ENCODE measurements around the gene TLCD3B.
"Not testable (repeated sequence)": the region's sequence is repeated elsewhere in the genome, so short reads cannot be mapped to it uniquely, and the experiment has no call there.

TLCD3B gene

DNA sequence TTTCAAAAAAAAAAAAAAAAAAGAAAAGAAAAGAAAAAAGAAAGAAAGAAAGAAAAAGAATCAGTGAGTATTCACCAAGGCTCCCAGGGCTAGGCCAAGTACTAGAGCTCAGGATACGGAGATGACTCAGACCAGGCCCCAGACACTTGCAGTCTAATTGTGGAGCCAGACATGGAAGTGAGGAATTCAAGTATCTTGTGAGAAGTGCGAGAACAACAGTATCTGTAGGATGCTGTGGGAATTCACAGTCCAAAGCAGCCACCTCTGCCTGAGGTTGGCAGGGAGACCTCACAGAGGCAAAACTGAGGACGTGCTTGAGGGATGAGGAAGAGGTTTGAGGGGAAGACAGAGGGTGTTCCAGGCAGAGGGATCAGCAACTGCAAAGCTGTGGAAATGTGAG, 20.4 kb upstream of the TLCD3B start:
- TF ChIP-seq, protein P1, sequence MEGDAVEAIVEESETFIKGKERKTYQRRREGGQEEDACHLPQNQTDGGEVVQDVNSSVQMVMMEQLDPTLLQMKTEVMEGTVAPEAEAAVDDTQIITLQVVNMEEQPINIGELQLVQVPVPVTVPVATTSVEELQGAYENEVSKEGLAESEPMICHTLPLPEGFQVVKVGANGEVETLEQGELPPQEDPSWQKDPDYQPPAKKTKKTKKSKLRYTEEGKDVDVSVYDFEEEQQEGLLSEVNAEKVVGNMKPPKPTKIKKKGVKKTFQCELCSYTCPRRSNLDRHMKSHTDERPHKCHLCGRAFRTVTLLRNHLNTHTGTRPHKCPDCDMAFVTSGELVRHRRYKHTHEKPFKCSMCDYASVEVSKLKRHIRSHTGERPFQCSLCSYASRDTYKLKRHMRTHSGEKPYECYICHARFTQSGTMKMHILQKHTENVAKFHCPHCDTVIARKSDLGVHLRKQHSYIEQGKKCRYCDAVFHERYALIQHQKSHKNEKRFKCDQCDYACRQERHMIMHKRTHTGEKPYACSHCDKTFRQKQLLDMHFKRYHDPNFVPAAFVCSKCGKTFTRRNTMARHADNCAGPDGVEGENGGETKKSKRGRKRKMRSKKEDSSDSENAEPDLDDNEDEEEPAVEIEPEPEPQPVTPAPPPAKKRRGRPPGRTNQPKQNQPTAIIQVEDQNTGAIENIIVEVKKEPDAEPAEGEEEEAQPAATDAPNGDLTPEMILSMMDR (IDR thresholded peaks at IDR 0.05; ENCODE audit: low read depth, low read length, missing control alignments), result no peak
- H3K4me3 ChIP-seq (ENCODE audit: low read depth, low read length), result no peak overlapping the region
- no peak for DNase-seq (ENCODE audit: low read depth)

DNA sequence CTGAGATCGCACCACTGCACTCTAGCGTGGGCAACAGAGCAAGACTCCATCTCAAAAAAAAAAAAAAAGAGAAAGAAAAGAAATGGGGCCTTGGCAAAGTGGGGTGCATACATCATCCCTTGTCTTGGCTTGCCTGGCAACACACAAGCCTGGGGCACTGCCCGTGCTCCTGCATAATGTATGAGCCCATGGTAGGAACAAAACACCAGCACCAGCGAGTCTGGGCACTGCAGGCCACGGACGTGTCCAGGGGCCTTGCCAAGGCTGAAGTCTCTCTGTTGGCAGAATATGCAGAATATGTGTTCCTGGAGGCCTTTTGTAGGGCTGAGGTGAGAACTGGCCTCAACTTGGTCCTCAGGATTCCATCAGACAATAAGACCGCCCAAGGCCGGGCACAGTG, 18.8 kb upstream of the TLCD3B start:
- TF ChIP-seq, protein P1 (IDR thresholded peaks at IDR 0.05; ENCODE audit: low read depth, low read length, missing control alignments), result no peak
- no peak for DNase-seq (ENCODE audit: low read depth)
- no peak overlapping the region for H3K4me3 ChIP-seq (ENCODE audit: low read depth, low read length)

DNA sequence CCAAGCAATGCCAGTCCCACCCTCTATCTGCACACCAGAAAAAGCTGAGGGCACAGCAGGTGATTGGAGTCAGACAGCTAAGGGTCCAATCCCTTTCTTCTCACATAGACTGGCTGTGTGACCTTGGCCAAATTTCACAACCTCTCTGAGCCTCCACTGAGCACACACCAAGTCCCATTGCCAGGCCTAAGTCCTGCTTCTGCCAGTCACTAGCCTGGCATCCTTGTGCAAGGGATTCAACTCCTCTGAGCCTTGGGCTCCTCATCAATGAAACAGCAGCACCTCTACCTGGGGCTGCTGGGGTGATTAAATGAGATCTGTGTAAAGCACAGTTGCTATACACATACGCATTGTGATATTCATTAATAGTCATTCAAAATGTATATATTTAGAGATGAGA, 15.5 kb upstream of the TLCD3B start:
- no peak overlapping the region for H3K4me3 ChIP-seq (ENCODE audit: low read depth, low read length)
- TF ChIP-seq, protein P1 (IDR thresholded peaks at IDR 0.05; ENCODE audit: low read depth, low read length, missing control alignments), result no peak
- no peak for DNase-seq (ENCODE audit: low read depth)

DNA sequence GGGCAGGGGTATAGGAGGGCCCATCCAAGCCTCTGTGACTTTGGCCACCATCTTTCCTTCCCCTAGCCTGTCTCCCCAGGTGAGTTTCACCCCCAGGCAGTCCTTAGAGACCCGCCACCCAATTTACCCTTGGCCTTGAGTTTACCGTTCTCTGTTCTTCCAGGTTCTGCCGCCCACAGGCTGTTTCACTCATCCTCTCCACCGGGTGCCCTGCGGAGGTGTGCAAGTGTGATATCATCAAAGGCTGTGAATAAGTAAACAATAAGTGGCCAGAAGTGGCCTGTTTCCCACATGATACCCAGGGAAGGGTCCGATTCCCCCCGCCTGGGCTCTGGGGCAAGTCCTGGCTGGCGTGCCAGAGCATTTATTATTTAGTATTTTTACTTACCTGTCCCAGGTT, 15.1 kb upstream of the TLCD3B start:
- no peak overlapping the region for H3K4me3 ChIP-seq (ENCODE audit: low read depth, low read length)
- TF ChIP-seq, protein P1 (IDR thresholded peaks at IDR 0.05; ENCODE audit: low read depth, low read length, missing control alignments), result no peak
- DNase-seq (ENCODE audit: low read depth), result no peak

DNA sequence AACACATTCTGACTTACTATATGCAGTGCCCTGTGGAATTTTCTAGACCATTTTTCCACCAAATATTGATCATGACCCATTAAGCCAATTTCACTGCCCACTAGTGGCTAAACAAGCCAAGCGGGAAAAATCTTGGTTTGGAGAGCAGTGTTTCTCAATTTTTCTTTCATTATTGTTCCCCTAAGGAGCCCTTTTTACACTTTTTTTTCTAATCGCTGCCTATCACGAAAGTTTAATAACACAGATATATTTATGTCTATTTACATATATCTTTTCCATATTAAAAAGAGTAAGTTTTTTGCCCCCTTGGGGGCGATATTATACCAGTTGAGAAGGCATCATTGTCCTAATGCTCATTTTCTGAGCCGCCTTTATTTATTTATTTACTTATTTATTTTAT, 10.8 kb upstream of the TLCD3B start:
- DNase-seq (ENCODE audit: low read depth), result no peak
- H3K4me3 ChIP-seq (ENCODE audit: low read depth, low read length), result no peak overlapping the region
- TF ChIP-seq, protein P1 (IDR thresholded peaks at IDR 0.05; ENCODE audit: low read depth, low read length, missing control alignments), result peak; percentile 40

DNA sequence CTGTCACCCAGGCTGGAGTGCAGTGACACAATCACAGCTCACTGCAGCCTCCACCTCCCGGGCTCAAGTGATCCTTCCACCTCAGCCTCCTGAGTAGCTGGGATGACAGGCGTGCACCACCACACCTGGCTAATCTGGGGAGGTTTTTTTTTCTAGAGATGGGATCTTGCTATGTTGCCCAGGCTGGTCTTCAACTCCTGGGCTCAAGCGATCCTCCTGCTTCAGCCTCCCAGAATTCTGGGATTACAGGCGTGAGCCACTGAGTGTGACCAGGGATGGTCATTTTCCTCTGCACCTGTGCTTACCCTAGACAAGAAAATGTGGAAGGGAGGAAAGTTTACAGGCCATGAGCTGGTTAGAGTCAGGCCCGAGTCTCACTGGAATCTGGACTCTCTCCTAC, 9.6 kb upstream of the TLCD3B start:
- not testable (repeated sequence) for DNase-seq (ENCODE audit: low read depth); H3K4me3 ChIP-seq (ENCODE audit: low read depth, low read length)

DNA sequence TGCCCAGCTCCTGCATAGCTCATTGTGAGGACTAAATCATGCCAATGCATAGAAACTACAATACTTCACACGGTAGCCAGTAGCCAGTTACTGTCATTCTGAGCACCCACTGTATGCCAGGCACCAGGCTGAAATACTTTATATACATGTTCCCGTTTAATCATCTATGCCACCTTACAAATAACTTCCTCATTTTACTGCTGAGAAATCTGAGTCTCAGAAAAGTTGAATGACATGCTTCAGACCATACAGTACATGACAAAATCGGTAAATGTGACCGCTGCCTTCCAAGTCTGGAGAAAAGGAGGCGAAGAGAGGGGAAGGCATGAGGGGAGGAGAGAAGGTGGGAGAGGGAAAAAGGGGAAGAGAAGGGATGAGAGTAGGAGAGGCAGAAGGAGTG, 9.2 kb upstream of the TLCD3B start:
- no peak for DNase-seq (ENCODE audit: low read depth)
- no peak overlapping the region for H3K4me3 ChIP-seq (ENCODE audit: low read depth, low read length)
- TF ChIP-seq, protein P1 (IDR thresholded peaks at IDR 0.05; ENCODE audit: low read depth, low read length, missing control alignments), result no peak

DNA sequence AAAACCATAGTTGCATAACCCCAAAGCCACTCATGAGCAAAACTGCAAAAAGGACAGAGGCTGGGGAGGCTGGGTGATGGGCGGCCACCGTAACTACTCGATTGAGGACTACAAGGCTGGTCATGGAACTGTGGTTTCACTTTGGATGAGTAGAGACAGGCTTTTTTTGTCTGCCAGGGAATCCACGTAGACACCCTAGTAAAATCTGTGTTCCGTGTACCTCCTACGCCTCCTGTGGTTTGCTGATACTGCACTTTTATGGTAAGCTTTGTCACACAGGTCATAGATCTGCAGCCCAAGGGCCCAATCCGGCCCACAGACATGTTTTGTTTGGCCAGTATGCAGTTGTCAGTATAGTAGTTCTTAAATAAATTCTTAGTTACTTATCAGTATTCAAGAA, 2.2 kb upstream of the TLCD3B start:
- H3K4me3 ChIP-seq (ENCODE audit: low read depth, low read length), result no peak overlapping the region
- TF ChIP-seq, protein P1 (IDR thresholded peaks at IDR 0.05; ENCODE audit: low read depth, low read length, missing control alignments), result no peak
- DNase-seq (ENCODE audit: low read depth), result peak; percentile 52

All from GM12864 (cell line).